ENCODE data around the gene B9D1.

The B9D1 gene

DNA sequence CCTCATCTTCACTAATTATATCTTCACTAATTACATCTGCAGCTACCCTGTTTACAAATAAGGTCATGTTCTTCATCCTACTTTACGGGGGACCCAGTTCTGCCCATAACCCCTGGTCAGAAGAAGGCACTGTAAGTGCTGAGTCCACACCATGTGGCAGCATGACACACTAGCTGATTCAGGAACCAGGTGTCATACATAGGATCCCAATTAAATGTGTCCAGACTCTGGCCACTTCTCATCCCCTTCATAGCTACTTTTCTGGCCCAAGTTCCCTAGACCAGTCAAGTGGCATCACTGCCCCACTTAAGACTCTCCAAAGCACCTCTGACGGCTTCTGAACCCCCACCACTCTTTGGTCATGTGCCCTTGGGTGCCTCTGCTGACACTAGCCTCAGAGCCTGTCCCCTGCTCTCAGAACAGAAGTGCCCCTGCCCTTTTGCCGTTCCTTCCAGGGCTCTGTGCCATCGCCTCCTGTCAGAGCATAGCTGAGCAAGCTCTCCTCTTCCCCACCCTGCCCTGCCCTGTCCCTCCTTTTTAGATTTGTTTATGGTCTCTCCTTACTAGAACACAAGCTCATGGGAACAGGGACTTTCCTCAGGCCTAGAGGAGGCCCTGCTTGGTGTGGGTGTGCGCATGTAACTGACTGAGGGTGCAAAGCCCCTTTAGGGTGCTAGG lies 61.1 kb downstream of the B9D1 start:
- DNase-seq: no peak

DNA sequence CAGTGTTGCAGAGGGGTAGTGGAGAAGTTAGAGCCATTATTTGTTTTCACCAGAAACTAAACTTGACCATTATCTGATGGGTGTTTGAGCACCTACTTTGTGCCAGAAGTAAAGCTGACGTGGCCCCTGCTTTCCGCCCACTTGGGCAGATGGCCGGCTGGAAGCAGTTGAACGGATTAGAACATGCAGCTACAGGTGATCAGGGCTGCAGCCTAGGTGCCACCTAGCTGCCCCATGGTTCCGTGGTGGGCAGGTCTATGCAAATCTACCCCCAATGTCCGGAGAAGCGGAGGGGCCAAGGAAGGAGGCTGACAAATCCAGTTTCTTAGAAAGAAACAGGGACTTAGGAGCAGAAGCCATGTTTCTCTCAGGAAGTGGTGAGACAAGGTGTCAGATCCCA lies 62.7 kb downstream of the B9D1 start:
- no peak for DNase-seq

DNA sequence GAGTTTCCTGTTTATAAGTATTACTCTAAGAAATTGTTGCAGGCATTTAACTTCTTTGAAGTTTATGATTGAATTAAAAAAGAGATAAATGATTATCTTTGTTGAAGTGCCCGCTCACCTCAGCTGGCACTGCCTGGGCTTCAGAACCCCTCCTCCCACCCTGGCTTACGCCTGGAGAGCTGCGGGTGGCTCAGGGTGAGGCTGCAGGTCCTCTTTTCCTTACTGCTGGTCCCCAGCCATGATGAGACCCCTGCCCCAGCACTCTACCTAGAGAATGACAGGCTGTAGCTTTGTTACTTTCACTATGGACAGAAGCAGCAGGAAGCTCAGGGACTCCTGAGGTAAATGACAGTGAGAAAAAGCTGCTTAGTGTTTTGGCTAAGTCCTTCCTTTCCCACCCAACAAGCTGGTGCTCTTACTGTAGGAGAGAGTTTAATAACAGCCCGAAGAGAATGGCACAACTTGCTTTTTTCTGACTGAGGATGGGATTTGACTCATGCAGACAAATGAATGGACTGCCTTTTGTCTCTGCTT lies 63.2 kb downstream of the B9D1 start:
- no peak for DNase-seq

DNA sequence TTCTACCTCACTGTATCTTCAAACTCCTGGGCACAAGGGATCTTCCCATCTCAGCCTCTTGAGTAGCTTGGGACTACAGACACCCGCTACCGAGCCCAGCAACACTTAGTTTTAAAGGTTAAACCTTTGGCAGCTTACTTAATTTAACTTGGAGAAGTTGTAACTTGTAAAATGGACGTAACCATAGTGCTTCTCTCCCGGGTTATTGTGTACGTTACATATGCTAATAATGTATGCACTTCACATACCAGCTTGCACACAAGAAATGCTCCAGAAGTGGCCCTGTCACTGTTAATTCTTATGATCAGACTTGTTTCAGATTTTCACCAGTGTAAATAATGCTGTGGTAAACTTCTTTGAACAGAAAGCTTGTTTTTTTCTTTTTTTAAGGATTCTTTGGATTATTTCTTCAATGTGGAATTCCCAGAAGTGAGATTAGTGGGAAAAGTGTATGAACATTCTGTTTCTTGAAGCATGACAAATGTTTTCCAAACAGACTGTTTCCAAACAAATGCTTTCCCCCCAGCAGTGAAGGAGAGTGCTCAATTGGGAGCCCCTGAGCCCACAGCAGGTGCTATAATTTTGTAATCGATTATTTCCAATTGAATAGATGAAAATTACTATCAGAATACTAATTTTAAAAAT lies 63.8 kb downstream of the B9D1 start:
- DNase-seq: no peak

DNA sequence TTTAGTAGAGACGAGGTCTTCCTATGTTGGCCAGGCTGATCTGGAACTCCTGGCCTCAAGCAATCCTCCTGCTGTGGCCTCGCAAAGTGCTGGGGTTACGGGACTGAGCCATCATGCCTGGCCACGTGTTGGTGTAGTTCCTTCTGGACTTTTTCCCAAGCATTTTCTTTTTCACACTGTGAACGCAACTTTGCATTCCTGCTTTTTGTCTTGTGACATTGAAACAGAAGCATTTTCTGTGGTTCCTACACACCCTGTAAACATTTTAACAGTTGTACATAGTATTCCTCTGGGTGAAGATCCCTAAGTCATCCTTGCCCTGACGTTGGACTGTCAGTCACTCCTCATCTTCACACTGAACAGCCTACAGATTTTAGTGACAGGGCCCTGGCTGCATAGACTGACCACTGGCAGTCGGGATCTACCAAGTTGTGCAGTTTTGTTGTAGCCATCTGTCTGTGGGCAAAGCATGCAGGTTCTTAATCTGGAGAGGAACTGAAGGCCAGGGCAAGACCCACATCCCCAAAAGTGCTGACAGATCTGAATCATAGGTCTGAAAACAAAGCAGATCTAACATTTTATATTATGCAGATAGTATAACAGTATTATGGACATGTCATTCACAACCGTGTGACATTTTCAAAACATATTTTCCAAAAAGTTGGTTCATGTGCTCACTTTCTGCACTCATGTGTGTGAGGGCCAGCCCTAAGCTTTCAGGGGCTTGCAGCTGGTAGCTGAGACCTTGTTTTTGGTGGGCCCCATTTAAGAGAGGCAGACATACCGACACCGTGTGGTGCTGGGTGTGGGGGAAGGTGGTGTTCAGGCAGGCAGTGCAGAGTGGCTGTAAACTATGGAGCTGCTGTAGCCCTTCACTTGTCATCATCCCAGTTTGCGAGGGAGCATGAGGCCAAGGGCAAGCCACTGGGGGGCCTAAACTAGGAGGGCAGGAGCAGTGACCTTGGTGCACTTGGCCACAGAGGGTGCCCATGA lies 65.4 kb downstream of the B9D1 start:
- DNase-seq: no peak

DNA sequence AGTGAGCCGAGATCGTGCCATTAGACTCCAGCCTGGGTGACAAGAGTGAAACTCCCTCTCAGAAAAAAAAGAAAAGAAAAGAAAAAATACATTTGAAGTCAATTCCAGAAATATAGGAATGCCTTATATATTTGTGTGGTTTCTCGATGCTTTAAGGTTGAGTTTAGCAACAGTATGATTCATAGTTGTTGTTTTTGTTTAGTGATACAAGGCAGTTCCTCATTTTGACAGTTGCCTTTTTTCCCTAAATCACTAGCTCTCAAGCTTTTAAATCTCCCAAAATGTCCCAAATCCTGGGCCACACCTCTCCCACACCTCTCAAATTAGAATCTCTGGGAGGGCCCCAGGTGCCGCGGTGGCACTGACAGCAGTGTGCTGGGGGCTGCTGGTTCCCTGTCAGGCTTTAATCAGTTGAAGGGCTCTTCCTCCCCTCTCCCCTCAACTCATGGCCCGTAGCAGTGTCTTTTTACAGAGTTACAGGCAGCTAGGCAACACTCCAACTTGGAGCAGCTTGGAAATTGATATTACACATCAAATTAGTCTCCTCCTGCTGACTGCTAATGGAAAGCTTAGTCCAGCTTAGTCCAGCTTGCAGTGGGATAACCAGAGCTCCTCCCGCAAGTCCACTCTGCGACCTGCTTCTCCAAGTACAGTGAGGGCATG lies 66.9 kb downstream of the B9D1 start:
- DNase-seq: no peak

DNA sequence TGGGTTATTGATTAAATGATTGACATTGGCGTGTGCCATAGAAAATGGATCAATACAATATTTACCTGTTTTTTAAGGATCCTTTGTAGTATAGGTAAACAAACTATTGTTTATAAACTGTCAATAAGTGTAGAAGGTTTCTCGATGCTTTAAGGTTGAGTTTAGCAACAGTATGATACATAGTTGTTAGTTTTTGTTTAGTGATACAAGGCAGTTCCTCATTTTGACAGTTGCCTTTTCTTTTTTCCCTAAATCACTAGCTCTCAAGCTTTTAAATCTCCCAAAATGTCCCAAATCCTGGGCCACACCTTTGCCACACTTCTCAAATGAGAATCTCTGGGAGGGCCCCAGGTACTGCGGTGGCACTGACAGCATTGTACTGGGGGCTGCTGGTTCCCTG lies 68.1 kb downstream of the B9D1 start:
- DNase-seq: no peak

Measured in amniotic stem cell (primary cell).